ENCODE data around the gene SH3BGR.

- TF ChIP-seq CTCF (conservative IDR thresholded peaks at IDR 0.05 in 1 of 2, IDR thresholded peaks at IDR 0.05 in 1 of 2; ENCODE audit: low read depth in 1 of 2, low read length in 2 of 2) (no peak), EZH2 (IDR thresholded peaks at IDR 0.05; ENCODE audit: low read length, missing control alignments) (no peak)
Observed at GRCh38 chr21:39533545-39534380, 82.0 kb downstream of the SH3BGR start.

All from fibroblast of lung (primary cell).